ENCODE results near the gene PGD.
"Not testable (repeated sequence)": the region's sequence is repeated elsewhere in the genome, so short reads cannot be mapped to it uniquely, and the experiment has no call there.

Gene PGD

DNA sequence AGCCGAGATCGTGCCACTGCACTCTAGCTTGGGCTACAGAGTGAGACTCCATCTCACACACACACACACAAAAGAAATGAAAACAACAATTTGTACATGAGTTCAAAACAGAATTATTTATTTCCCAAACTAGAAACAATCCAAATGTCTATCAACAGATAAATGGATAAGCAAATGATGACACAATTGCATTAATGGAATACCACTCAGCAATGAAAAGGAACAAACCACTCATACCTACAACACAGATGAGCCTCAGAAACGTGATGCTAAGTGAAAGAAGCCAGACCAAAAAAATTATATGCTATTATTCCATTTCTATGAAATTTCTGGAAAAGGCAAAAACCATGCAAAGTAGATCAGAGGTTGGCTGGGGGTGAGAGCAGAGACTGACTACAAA lies 2.0 kb upstream of the PGD start:
- no peak overlapping the region for H3K9ac ChIP-seq (ENCODE audit: low read length in 5 of 5)
- H3K27ac ChIP-seq (ENCODE audit: low read depth, low read length): no peak overlapping the region
- H3K4me1 ChIP-seq (ENCODE audit: control insufficient read depth in 5 of 5, insufficient read depth in 5 of 5, low read length in 5 of 5): peaks cover 0 to 27% (median 23%) of the 10 kb centered on the region in 5 donors
- H3K36me3 ChIP-seq (ENCODE audit: control insufficient read depth in 5 of 5, insufficient read depth in 5 of 5, low read length in 5 of 5): no peaks in the 10 kb centered on the region
- peaks cover 0 to 4% (median 0%) of the 10 kb centered on the region in 5 donors for H3K9me3 ChIP-seq (ENCODE audit: control insufficient read depth in 5 of 5, low read length in 5 of 5)
- no peak overlapping the region for H3K4me3 ChIP-seq (ENCODE audit: low read depth in 1 of 5, low read length in 5 of 5)
- no peaks in the 10 kb centered on the region for H3K27me3 ChIP-seq (ENCODE audit: control insufficient read depth in 5 of 5, insufficient read depth in 4 of 5, low read length in 5 of 5)

DNA sequence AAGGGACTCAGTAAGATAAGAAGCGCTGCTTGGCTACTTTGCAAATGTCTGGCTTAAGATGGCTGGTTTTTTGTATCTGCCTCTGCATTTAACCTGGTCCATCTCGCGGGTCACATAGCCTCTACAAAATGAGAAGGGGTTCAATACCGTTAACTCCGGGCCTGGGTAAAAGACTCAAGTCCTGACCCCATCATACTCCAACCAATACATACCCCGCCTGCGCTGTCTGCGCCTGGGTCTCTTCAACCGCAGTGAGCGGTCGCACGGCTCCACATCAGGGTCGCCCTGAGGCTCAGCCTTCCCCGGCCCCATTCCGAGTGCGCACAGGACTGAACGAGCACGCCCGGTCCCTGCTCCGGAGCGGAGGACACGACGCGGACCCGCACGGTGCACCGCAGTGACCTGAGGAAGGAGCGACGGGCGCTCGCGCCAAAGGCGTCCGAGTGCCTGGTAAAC lies 558 bp upstream of the PGD start:
- peaks cover 0 to 27% (median 23%) of the 10 kb centered on the region in 5 donors for H3K4me1 ChIP-seq (ENCODE audit: control insufficient read depth in 5 of 5, insufficient read depth in 5 of 5, low read length in 5 of 5)
- H3K27ac ChIP-seq (ENCODE audit: low read depth, low read length): no peak overlapping the region
- H3K4me3 ChIP-seq (ENCODE audit: low read depth in 1 of 5, low read length in 5 of 5): peak overlapping the region; percentile 80 to 95 (median 88)
- H3K9me3 ChIP-seq (ENCODE audit: control insufficient read depth in 5 of 5, low read length in 5 of 5): peaks cover 0 to 4% (median 0%) of the 10 kb centered on the region in 5 donors
- H3K27me3 ChIP-seq (ENCODE audit: control insufficient read depth in 5 of 5, insufficient read depth in 4 of 5, low read length in 5 of 5): no peaks in the 10 kb centered on the region
- peaks cover 3 to 9% (median 7%) of the 10 kb centered on the region in 5 donors for H3K36me3 ChIP-seq (ENCODE audit: control insufficient read depth in 5 of 5, insufficient read depth in 5 of 5, low read length in 5 of 5)
- peak overlapping the region in 4 of 5 donors; percentile 11 to 74 (median 54) for H3K9ac ChIP-seq (ENCODE audit: low read length in 5 of 5)

DNA sequence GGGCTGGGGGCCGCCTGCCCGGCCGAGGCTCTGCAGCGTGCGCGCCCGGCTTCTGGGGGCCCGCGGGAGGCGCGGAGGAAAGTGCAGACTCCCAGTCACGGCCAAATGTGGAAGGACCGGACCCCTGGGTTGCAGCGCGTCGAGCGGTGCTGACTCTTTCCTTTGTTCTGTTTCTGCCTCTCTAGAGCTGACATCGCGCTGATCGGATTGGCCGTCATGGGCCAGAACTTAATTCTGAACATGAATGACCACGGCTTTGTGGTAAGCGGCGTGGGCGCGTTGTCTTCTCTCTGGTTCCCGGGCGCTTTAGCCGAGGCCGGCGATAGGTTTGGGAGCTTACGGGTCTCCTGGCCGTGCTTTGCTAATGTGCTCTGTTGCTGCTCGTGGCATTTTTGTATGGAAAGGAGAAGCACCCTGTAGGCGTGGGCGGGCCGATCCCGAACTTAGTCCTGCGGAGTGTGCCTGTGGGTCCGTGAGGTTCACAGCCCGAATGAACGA lies 629 bp downstream of the PGD start:
- Histone ChIP-seq H3K4me1 (ENCODE audit: control insufficient read depth in 5 of 5, insufficient read depth in 5 of 5, low read length in 5 of 5) (peaks cover 0 to 27% (median 23%) of the 10 kb centered on the region in 5 donors), H3K27ac (ENCODE audit: low read depth, low read length) (peak overlapping the region; percentile 92), H3K36me3 (ENCODE audit: control insufficient read depth in 5 of 5, insufficient read depth in 5 of 5, low read length in 5 of 5) (peaks cover 9 to 20% (median 18%) of the 10 kb centered on the region in 5 donors)

DNA sequence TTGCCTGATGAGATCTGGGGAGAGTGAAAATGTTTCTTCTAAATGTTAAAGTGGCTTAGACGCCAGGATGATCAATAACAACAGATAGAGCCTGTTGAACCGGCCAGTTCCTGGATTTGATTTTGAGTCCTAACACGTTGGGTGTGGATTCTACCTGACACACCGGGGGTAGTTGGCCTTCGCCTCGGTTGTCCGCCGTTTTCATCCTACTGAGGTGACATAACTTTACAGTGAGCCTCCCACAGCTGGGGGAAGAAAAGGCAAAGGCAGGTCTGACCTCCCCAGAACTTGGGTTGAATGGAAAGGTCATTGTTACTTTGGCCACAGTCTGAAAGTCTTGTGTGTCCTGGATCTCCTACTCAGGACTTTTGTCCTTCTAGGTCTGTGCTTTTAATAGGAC lies 1.1 kb downstream of the PGD start:
- Histone ChIP-seq H3K36me3 (ENCODE audit: control insufficient read depth in 5 of 5, insufficient read depth in 5 of 5, low read length in 5 of 5) (peaks cover 9 to 25% (median 23%) of the 10 kb centered on the region in 5 donors), H3K4me3 (ENCODE audit: low read depth in 1 of 5, low read length in 5 of 5) (peak overlapping the region; percentile 85 to 97 (median 93)), H3K27ac (ENCODE audit: low read depth, low read length) (peak overlapping the region; percentile 92), H3K9ac (ENCODE audit: low read length in 5 of 5) (peak overlapping the region; percentile 79 to 94 (median 85)), H3K9me3 (ENCODE audit: control insufficient read depth in 5 of 5, low read length in 5 of 5) (no peaks in the 10 kb centered on the region), H3K27me3 (ENCODE audit: control insufficient read depth in 5 of 5, insufficient read depth in 4 of 5, low read length in 5 of 5) (no peaks in the 10 kb centered on the region), H3K4me1 (ENCODE audit: control insufficient read depth in 5 of 5, insufficient read depth in 5 of 5, low read length in 5 of 5) (peaks cover 0 to 27% (median 23%) of the 10 kb centered on the region in 5 donors)

More for the DNA sequence above, 629 bp downstream of the PGD start:
- H3K4me3 ChIP-seq (ENCODE audit: low read depth in 1 of 5, low read length in 5 of 5): peak overlapping the region; percentile 85 to 97 (median 93)
- no peaks in the 10 kb centered on the region for H3K27me3 ChIP-seq (ENCODE audit: control insufficient read depth in 5 of 5, insufficient read depth in 4 of 5, low read length in 5 of 5)
- H3K9ac ChIP-seq (ENCODE audit: low read length in 5 of 5): peak overlapping the region; percentile 79 to 94 (median 85)
- H3K9me3 ChIP-seq (ENCODE audit: control insufficient read depth in 5 of 5, low read length in 5 of 5): no peaks in the 10 kb centered on the region

DNA sequence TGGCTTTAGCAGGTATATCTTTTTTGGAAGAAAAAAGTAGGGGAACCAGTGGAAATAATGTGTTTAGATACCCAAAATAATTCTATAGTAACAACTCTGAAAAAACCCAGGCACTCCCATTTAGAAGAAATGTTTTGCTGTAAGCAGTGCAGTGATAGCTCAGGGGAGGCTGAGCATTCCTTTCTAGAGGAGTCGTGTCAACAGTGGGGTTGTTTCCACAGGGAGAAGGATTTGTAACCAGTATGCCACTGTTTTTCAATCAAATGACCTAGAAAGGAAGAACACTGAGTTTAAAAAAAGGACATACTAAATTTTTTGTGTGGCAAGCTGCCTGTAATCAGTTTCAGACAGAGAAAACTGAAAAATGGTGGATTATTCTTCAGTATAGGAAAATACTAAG lies 2.4 kb downstream of the PGD start:
- no peaks in the 10 kb centered on the region for H3K27me3 ChIP-seq (ENCODE audit: control insufficient read depth in 5 of 5, insufficient read depth in 4 of 5, low read length in 5 of 5)
- no peaks in the 10 kb centered on the region for H3K9me3 ChIP-seq (ENCODE audit: control insufficient read depth in 5 of 5, low read length in 5 of 5)
- peaks cover 0 to 27% (median 23%) of the 10 kb centered on the region in 5 donors for H3K4me1 ChIP-seq (ENCODE audit: control insufficient read depth in 5 of 5, insufficient read depth in 5 of 5, low read length in 5 of 5)
- peaks cover 10 to 37% (median 31%) of the 10 kb centered on the region in 5 donors for H3K36me3 ChIP-seq (ENCODE audit: control insufficient read depth in 5 of 5, insufficient read depth in 5 of 5, low read length in 5 of 5)
- peak overlapping the region in 2 of 5 donors; percentile 0 to 85 for H3K4me3 ChIP-seq (ENCODE audit: low read depth in 1 of 5, low read length in 5 of 5)
- peak overlapping the region in 2 of 5 donors; percentile 94 for H3K9ac ChIP-seq (ENCODE audit: low read length in 5 of 5)
- peak overlapping the region; percentile 92 for H3K27ac ChIP-seq (ENCODE audit: low read depth, low read length)

DNA sequence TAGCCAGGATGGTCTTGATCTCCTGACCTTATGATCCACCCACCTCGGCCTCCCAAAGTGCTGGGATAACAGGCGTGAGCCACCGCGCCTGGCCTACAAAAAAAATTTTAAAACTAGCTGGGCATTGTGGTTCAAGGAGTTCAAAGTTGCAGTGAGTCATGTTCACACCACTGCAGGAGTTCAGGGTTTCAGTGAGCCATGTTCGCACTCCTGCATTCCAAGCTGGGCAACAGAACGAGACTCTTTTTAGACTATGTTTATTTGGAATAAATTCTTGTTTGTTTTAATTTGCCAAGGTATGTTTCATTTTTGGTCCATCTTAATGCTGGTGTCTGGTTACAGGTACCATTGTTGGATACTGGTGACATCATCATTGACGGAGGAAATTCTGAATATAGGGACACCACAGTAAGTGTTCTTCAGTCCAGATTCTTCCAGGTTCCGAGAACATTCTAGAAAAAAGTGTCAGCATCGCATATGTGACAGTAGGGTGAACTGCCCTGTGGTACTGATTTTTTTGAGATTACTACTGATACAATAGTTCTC lies 3.9 kb downstream of the PGD start:
- Histone ChIP-seq H3K27ac (ENCODE audit: low read depth, low read length) (peak overlapping the region; percentile 7), H3K27me3 (ENCODE audit: control insufficient read depth in 5 of 5, insufficient read depth in 4 of 5, low read length in 5 of 5) (no peaks in the 10 kb centered on the region), H3K9me3 (ENCODE audit: control insufficient read depth in 5 of 5, low read length in 5 of 5) (no peaks in the 10 kb centered on the region), H3K4me1 (ENCODE audit: control insufficient read depth in 5 of 5, insufficient read depth in 5 of 5, low read length in 5 of 5) (peaks cover 0 to 27% (median 23%) of the 10 kb centered on the region in 5 donors), H3K36me3 (ENCODE audit: control insufficient read depth in 5 of 5, insufficient read depth in 5 of 5, low read length in 5 of 5) (peaks cover 15 to 52% (median 46%) of the 10 kb centered on the region in 5 donors), H3K9ac (ENCODE audit: low read length in 5 of 5) (no peak overlapping the region), H3K4me3 (ENCODE audit: low read depth in 1 of 5, low read length in 5 of 5) (no peak overlapping the region)

DNA sequence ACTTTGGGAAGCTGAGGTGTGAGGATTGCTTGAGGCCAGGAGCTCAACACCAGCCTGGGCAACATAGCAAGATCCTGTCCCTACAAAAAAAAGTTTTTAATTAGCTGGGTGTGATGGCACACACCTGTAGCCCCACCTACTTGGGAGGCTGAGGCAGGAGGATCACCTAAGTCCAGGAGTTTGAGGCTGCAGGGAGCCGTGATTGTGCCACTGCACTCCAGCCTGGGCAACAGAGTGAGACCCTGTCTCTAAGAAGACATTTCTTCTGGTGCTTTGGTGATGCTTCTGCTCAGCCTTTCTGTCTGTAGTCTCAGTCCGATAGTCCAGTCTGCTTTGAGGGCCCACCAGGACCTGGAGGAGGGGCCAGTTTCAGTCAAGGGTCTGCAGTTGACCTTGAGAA lies 8.3 kb downstream of the PGD start:
- no peaks in the 10 kb centered on the region for H3K9me3 ChIP-seq (ENCODE audit: control insufficient read depth in 5 of 5, low read length in 5 of 5)
- H3K4me3 ChIP-seq (ENCODE audit: low read depth in 1 of 5, low read length in 5 of 5): no peak overlapping the region
- no peak overlapping the region for H3K9ac ChIP-seq (ENCODE audit: low read length in 5 of 5)
- no peak overlapping the region for H3K27ac ChIP-seq (ENCODE audit: low read depth, low read length)
- no peaks in the 10 kb centered on the region for H3K4me1 ChIP-seq (ENCODE audit: control insufficient read depth in 5 of 5, insufficient read depth in 5 of 5, low read length in 5 of 5)
- peaks cover 31 to 93% (median 84%) of the 10 kb centered on the region in 5 donors for H3K36me3 ChIP-seq (ENCODE audit: control insufficient read depth in 5 of 5, insufficient read depth in 5 of 5, low read length in 5 of 5)
- no peaks in the 10 kb centered on the region for H3K27me3 ChIP-seq (ENCODE audit: control insufficient read depth in 5 of 5, insufficient read depth in 4 of 5, low read length in 5 of 5)

DNA sequence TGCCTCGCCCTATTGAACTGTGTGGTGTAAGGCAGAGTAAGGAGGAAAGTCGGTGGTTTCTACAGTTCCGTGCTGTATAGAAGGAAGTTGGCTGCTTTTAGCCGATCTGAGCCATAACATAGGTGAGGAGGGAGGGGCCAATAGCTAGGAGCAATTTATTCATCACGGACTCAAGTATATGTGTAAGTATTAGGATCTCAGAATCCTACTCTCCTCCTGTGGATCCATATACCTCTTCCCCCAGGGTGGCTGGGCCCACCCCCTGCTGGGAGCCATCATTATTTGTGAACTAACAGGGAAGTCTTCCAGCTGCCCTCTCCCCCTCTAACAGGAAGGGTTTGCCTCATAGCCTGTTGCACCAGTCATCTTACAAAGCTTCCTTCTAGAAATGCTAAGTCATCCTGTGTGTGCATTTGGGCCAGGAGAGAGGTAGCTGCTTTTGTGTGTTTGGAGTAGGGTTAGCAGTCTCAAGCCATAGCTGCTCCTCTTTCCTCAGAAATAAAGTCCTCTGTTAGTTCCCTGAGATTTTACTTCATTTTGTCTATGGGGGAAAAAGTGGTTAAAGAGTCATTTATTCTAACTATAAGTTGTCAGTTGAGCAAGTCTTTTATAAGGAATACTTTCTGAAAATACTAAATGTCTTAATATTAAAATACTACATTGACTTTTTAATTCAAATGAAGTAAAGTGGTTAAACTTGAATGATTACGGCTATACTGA lies 16.5 kb downstream of the PGD start:
- Histone ChIP-seq H3K27ac (ENCODE audit: low read depth, low read length) (peak overlapping the region; percentile 84), H3K36me3 (ENCODE audit: control insufficient read depth in 5 of 5, insufficient read depth in 5 of 5, low read length in 5 of 5) (peaks cover 27 to 91% (median 80%) of the 10 kb centered on the region in 5 donors), H3K9ac (ENCODE audit: low read length in 5 of 5) (peak overlapping the region in 3 of 5 donors; percentile 21 to 59 (median 46)), H3K9me3 (ENCODE audit: control insufficient read depth in 5 of 5, low read length in 5 of 5) (no peaks in the 10 kb centered on the region), H3K27me3 (ENCODE audit: control insufficient read depth in 5 of 5, insufficient read depth in 4 of 5, low read length in 5 of 5) (no peaks in the 10 kb centered on the region), H3K4me1 (ENCODE audit: control insufficient read depth in 5 of 5, insufficient read depth in 5 of 5, low read length in 5 of 5) (peaks cover 0 to 21% (median 13%) of the 10 kb centered on the region in 5 donors), H3K4me3 (ENCODE audit: low read depth in 1 of 5, low read length in 5 of 5) (peak overlapping the region in 1 of 5 donors; percentile 27)

DNA sequence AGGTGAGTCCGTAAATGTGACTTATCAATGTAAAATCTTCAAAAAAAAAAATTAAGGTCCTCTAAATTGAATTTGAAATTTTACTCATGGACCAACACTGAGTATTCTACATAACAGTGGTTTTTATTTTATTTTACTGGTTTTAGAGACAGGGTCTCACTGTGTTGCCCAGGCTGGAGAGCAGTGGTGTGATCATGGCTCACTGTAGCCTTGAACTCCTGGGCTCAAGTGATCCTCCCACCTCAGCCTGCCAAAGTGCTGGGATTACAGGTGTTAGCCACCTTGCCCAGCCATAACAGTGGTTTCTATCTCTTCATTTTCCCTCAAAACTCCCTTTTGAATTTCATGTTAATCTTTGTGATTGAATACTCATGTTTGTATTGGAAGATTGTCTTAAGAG lies 17.1 kb downstream of the PGD start:
- H3K4me1 ChIP-seq (ENCODE audit: control insufficient read depth in 5 of 5, insufficient read depth in 5 of 5, low read length in 5 of 5): peaks cover 0 to 24% (median 16%) of the 10 kb centered on the region in 5 donors
- not testable (repeated sequence) for H3K4me3 ChIP-seq (ENCODE audit: low read depth in 1 of 5, low read length in 5 of 5); H3K9me3 ChIP-seq (ENCODE audit: control insufficient read depth in 5 of 5, low read length in 5 of 5); H3K27me3 ChIP-seq (ENCODE audit: control insufficient read depth in 5 of 5, insufficient read depth in 4 of 5, low read length in 5 of 5)
- peak overlapping the region; percentile 84 for H3K27ac ChIP-seq (ENCODE audit: low read depth, low read length)
- H3K36me3 ChIP-seq (ENCODE audit: control insufficient read depth in 5 of 5, insufficient read depth in 5 of 5, low read length in 5 of 5): peaks cover 25 to 89% (median 80%) of the 10 kb centered on the region in 5 donors
- peak overlapping the region in 1 of 5 donors; percentile 54 for H3K9ac ChIP-seq (ENCODE audit: low read length in 5 of 5)

DNA sequence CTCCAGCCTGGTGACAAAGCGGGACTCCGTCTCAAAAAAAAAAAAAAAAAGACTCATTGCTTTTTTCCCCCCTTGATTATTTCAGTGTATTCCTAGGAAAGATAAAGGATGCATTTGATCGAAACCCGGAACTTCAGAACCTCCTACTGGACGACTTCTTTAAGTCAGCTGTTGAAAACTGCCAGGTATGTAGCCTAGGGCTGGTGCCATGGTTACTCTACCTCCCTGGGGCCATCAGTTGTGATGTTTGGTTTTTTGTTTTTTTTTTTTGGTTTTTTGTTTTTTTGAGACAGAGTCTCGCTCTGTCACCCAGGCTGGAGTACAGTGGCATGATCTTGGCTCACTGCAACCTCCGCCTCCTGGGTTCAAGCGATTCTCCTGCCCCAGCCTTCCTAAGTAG lies 19.9 kb downstream of the PGD start:
- not testable (repeated sequence) for H3K9ac ChIP-seq (ENCODE audit: low read length in 5 of 5); H3K27ac ChIP-seq (ENCODE audit: low read depth, low read length); H3K27me3 ChIP-seq (ENCODE audit: control insufficient read depth in 5 of 5, insufficient read depth in 4 of 5, low read length in 5 of 5); H3K4me3 ChIP-seq (ENCODE audit: low read depth in 1 of 5, low read length in 5 of 5); H3K9me3 ChIP-seq (ENCODE audit: control insufficient read depth in 5 of 5, low read length in 5 of 5)
- Histone ChIP-seq H3K36me3 (ENCODE audit: control insufficient read depth in 5 of 5, insufficient read depth in 5 of 5, low read length in 5 of 5) (peaks cover 7 to 71% (median 55%) of the 10 kb centered on the region in 5 donors), H3K4me1 (ENCODE audit: control insufficient read depth in 5 of 5, insufficient read depth in 5 of 5, low read length in 5 of 5) (peaks cover 0 to 26% (median 16%) of the 10 kb centered on the region in 5 donors)
